GM23338 (cell line): ENCODE results near the gene GALNT9. TPM values are rescaled to one million over a fixed set of nuclear protein-coding genes. Genes with fewer than 3 reads are reported as not detected.

Experiments
- ATAC-seq: fragments of 200-7000 bp; cut with Tn5 transposase; 3 replicates; pipeline ENCODE4 v1.9.1; 2020
- DNase-seq: peaks from one replicate; pipeline ENCODE4 v3.0.0-alpha.2; 2015; ENCODE audit warnings: low spot score
- H2AFZ ChIP-seq: fragments of 200-600 bp; sonication (generic); 2 replicates; pipeline ENCODE4 v1.8.0; 2016; ENCODE audit warnings: antibody characterized with exemption, mild to moderate bottlenecking, moderate library complexity
- H3F3A ChIP-seq: fragments of 200-600 bp; sonication (generic); replicated peaks from 2 replicates; pipeline ENCODE4 v1.8.0; 2017; ENCODE audit warnings: antibody characterized with exemption, mixed run types, low read depth
- H3K27ac ChIP-seq: fragments of 200-600 bp; sonication (generic); 2 replicates; pipeline ENCODE4 v1.6.1; 2016; ENCODE audit warnings: low read depth
- H3K27me3 ChIP-seq: fragments of 200-600 bp; sonication (generic); 2 replicates; pipeline ENCODE4 v1.8.0; 2016; ENCODE audit warnings: mild to moderate bottlenecking, mixed run types, moderate library complexity; ENCODE audit not compliant: insufficient read depth
- H3K36me3 ChIP-seq: fragments of 200-600 bp; sonication (generic); 2 replicates; pipeline ENCODE4 v1.8.0; 2016; ENCODE audit warnings: mild to moderate bottlenecking; ENCODE audit not compliant: insufficient read depth
- H3K4me1 ChIP-seq: fragments of 200-600 bp; sonication (generic); 2 replicates; pipeline ENCODE4 v1.8.0; 2016; ENCODE audit warnings: mild to moderate bottlenecking, moderate library complexity; ENCODE audit not compliant: insufficient read depth
- H3K4me2 ChIP-seq: fragments of 200-600 bp; sonication (generic); 2 replicates; pipeline ENCODE4 v1.7.1; 2017; ENCODE audit warnings: mixed run types
- H3K4me3 ChIP-seq: fragments of 200-600 bp; sonication (generic); 2 replicates; pipeline ENCODE4 v1.6.1; 2016; ENCODE audit warnings: mixed run types
- H3K79me2 ChIP-seq: fragments of 200-600 bp; sonication (generic); replicated peaks from 2 replicates; pipeline ENCODE4 v1.8.0; 2017; ENCODE audit warnings: mild to moderate bottlenecking; ENCODE audit not compliant: insufficient read depth
- H3K9me2 ChIP-seq: fragments of 200-600 bp; sonication (generic); 2 replicates; pipeline ENCODE4 v1.8.0; 2017; ENCODE audit not compliant: insufficient read depth
- H4K20me1 ChIP-seq: fragments of 200-600 bp; sonication (generic); replicated peaks from 2 replicates; pipeline ENCODE4 v1.8.0; 2017; ENCODE audit warnings: mild to moderate bottlenecking; ENCODE audit not compliant: insufficient read depth
- H3K27ac Mint-ChIP-seq: 2 replicates; pipeline ENCODE4 v1.8.0; 2020; ENCODE audit warnings: inconsistent platforms, mild to moderate bottlenecking, moderate library complexity, mixed read lengths
- H3K27me3 Mint-ChIP-seq: 3 replicates; pipeline ENCODE4 v1.8.0; 2022; ENCODE audit warnings: low read depth, mild to moderate bottlenecking, moderate library complexity, mixed read lengths, inconsistent platforms; ENCODE audit not compliant: insufficient read depth, poor library complexity
- H3K36me3 Mint-ChIP-seq: 3 replicates; pipeline ENCODE4 v1.8.0; 2021; ENCODE audit warnings: low read depth, mild to moderate bottlenecking, inconsistent platforms, moderate library complexity, mixed read lengths
- H3K4me1 Mint-ChIP-seq: 3 replicates; pipeline ENCODE4 v1.8.0; 2020; ENCODE audit warnings: mild to moderate bottlenecking, inconsistent platforms, mixed read lengths
- H3K4me3 Mint-ChIP-seq: 3 replicates; pipeline ENCODE4 v1.8.0; 2021; ENCODE audit warnings: moderate library complexity, mild to moderate bottlenecking, inconsistent platforms, mixed read lengths
- H3K9me3 Mint-ChIP-seq: 3 replicates; pipeline ENCODE4 v1.8.0; 2020; ENCODE audit warnings: moderate library complexity, mild to moderate bottlenecking, inconsistent platforms, mixed read lengths
- ETS1 ChIP-seq: IDR thresholded peaks from 2 replicates; pipeline ENCODE4 v1.6.1; 2016; ENCODE audit warnings: antibody characterized with exemption
- JUNB ChIP-seq: IDR thresholded peaks from one replicate; pipeline ENCODE4 v1.6.1; 2016; ENCODE audit warnings: antibody characterized with exemption; ENCODE audit not compliant: unreplicated experiment
- POLR2AphosphoS5 ChIP-seq: IDR thresholded peaks from 2 replicates; pipeline ENCODE4 v1.6.1; 2016; ENCODE audit warnings: antibody characterized with exemption, low read depth
- REST ChIP-seq: IDR thresholded peaks from one replicate; pipeline ENCODE4 v1.6.1; 2018; ENCODE audit warnings: antibody characterized with exemption; ENCODE audit not compliant: unreplicated experiment
- ZNF114 ChIP-seq: fragments of 250-450 bp; sonication (Bioruptor Pico); IDR thresholded peaks from 2 replicates; pipeline ENCODE4 v1.5.0; 2020; ENCODE audit warnings: mild to moderate bottlenecking, moderate library complexity
- ZNF462 ChIP-seq: fragments of 250-450 bp; sonication (Bioruptor Pico); IDR thresholded peaks from 2 replicates; pipeline ENCODE4 v1.5.0; 2020; ENCODE audit warnings: mild to moderate bottlenecking, moderate library complexity
- polyA plus RNA-seq: library from polyadenylated mRNA; unstranded; fragments of >200 nt; fragmentation: Nextera tagmentation; extraction: Ambion mirVana; gene quantifications from 2 replicates; pipeline ENCODE4 v1.2.1, GENCODE V29; 2016
- total RNA-seq: library from RNA; depleted of rRNA; stranded (reverse); fragments of >200 nt; shearing (Covaris generic); gene quantifications from 2 replicates; pipeline ENCODE4 v1.2.3, GENCODE V29; 2014

Gene GALNT9
- total and polyA plus RNA-seq, 2 experiments from 2014 or later: 0.81 to 2.5 TPM

GRCh38 chr12:132263061-132263360 is 66.4 kb downstream of the GALNT9 start (continued):
- no peak for TF ChIP-seq ZNF462 (CRISPR knock-in tag)
- TF ChIP-seq POLR2AphosphoS5: no peak

GRCh38 chr12:132262256-132263060 is 66.9 kb downstream of the GALNT9 start:
- Mint-ChIP-seq H3K27ac (no peak overlapping the region), H3K9me3 (no peaks in the 10 kb centered on the region; the same call in 2 of the 3 replicates), H3K4me3 (no peak overlapping the region), H3K4me1 (no peaks in the 10 kb centered on the region), H3K27me3 (peaks cover 20% of the 10 kb centered on the region), H3K36me3 (no peaks in the 10 kb centered on the region; the same call in 2 of the 3 replicates)
- no peak overlapping the region for H3K27ac ChIP-seq
- H3K27me3 ChIP-seq: no peaks in the 10 kb centered on the region
- no peaks in the 10 kb centered on the region for H3F3A ChIP-seq
- DNase-seq (no peak), ATAC-seq (no peak)
- H3K4me2 ChIP-seq: no peak overlapping the region
- H3K9me2 ChIP-seq: no peaks in the 10 kb centered on the region
- no peaks in the 10 kb centered on the region for H3K79me2 ChIP-seq
- no peaks in the 10 kb centered on the region for H3K4me1 ChIP-seq
- H3K36me3 ChIP-seq: no peaks in the 10 kb centered on the region
- no peaks in the 10 kb centered on the region for H4K20me1 ChIP-seq
- no peak overlapping the region for H3K4me3 ChIP-seq
- no peak overlapping the region for H2AFZ ChIP-seq
- no peak for TF ChIP-seq POLR2AphosphoS5
- TF ChIP-seq ZNF114 (CRISPR knock-in tag): no peak
- TF ChIP-seq ETS1: no peak
- TF ChIP-seq JUNB: no peak
- TF ChIP-seq REST: no peak
